Neural cell (in vitro differentiated cells): ENCODE data around the gene LRCH1. TPM values are rescaled to one million over a fixed set of nuclear protein-coding genes. Genes with fewer than 3 reads are reported as not detected.

ENCODE experiments used
- H2AFZ ChIP-seq: fragments of 200-600, 300-800 bp; sonication (generic), shearing (Covaris generic); 2 replicates; pipeline ENCODE4 v1.6.0; 2014; ENCODE audit warnings: low read depth, mild to moderate bottlenecking, antibody characterized with exemption, low read length, moderate library complexity
- H3F3A ChIP-seq: fragments of 200-600 bp; shearing (Covaris generic); 2 replicates; pipeline ENCODE4 v1.6.1; 2016; ENCODE audit warnings: mild to moderate bottlenecking, moderate library complexity, mixed read lengths, antibody characterized with exemption, low read length; ENCODE audit not compliant: insufficient read depth, poor library complexity, severe bottlenecking
- H3K27ac ChIP-seq: fragments of 200-600, 300-800 bp; sonication (generic), shearing (Covaris generic); 2 replicates; pipeline ENCODE4 v1.5.1; 2014; ENCODE audit warnings: mild to moderate bottlenecking, low read length, moderate library complexity
- H3K27me3 ChIP-seq: fragments of 300-800, 200-600 bp; sonication (generic), shearing (Covaris generic); 2 replicates; pipeline ENCODE4 v1.6.0; 2014; ENCODE audit warnings: mild to moderate bottlenecking, low read depth, low read length, moderate library complexity; ENCODE audit not compliant: insufficient read depth
- H3K36me3 ChIP-seq: fragments of 300-800, 200-600 bp; sonication (generic), shearing (Covaris generic); 2 replicates; pipeline ENCODE4 v1.5.1; 2014; ENCODE audit warnings: mild to moderate bottlenecking, antibody characterized with exemption, low read length, moderate library complexity; ENCODE audit not compliant: insufficient read depth
- H3K4me2 ChIP-seq: fragments of 300-800, 200-600 bp; sonication (generic), shearing (Covaris generic); 2 replicates; pipeline ENCODE4 v1.6.0; 2014; ENCODE audit warnings: mild to moderate bottlenecking, low read length
- H3K4me3 ChIP-seq: fragments of 300-800, 200-600 bp; sonication (generic), shearing (Covaris generic); 2 replicates; pipeline ENCODE4 v1.5.1; 2014; ENCODE audit warnings: mild to moderate bottlenecking, low read length, moderate library complexity
- H3K79me2 ChIP-seq: fragments of 200-600 bp; shearing (Covaris generic); replicated peaks from 2 replicates; pipeline ENCODE4 v1.6.0; 2014; ENCODE audit warnings: mild to moderate bottlenecking, low read length, moderate library complexity; ENCODE audit not compliant: insufficient read depth
- H3K9ac ChIP-seq: fragments of 300-800, 200-600 bp; sonication (generic), shearing (Covaris generic); 2 replicates; pipeline ENCODE4 v1.6.1; 2016; ENCODE audit warnings: mild to moderate bottlenecking, low read length, mixed read lengths
- H3K9me2 ChIP-seq: fragments of 200-600 bp; shearing (Covaris generic); 2 replicates; pipeline ENCODE4 v1.6.1; 2016; ENCODE audit warnings: mild to moderate bottlenecking, low read length, mixed read lengths; ENCODE audit not compliant: insufficient read depth
- H3K9me3 ChIP-seq: fragments of 200-600, 300-800 bp; sonication (generic), shearing (Covaris generic); 2 replicates; pipeline ENCODE4 v1.6.1; 2016; ENCODE audit warnings: mild to moderate bottlenecking, mixed run types, low read length, moderate library complexity, mixed read lengths
- H4K20me1 ChIP-seq: fragments of 200-600 bp; shearing (Covaris generic); 2 replicates; pipeline ENCODE4 v1.6.1; 2016; ENCODE audit warnings: mild to moderate bottlenecking, mixed run types; ENCODE audit not compliant: insufficient read depth
- EP300 ChIP-seq: fragments of 450-650 bp; conservative IDR thresholded peaks from 2 replicates; pipeline ENCODE4 v1.6.1; 2014; ENCODE audit warnings: antibody characterized with exemption, mild to moderate bottlenecking, moderate library complexity; ENCODE audit not compliant: poor library complexity, severe bottlenecking
- EZH2 ChIP-seq: fragments of 200-600, 300-800 bp; shearing (Covaris generic), sonication (generic); IDR thresholded peaks from 2 replicates; pipeline ENCODE4 v1.6.1; 2014; ENCODE audit warnings: antibody characterized with exemption, low read length, borderline replicate concordance, mild to moderate bottlenecking; ENCODE audit not compliant: insufficient read depth, poor library complexity, severe bottlenecking
- MXI1 ChIP-seq: fragments of 450-650 bp; conservative IDR thresholded peaks from 2 replicates; pipeline ENCODE4 v1.6.1; 2014; ENCODE audit warnings: antibody characterized with exemption, mild to moderate bottlenecking; ENCODE audit not compliant: poor library complexity, severe bottlenecking
- POLR2AphosphoS5 ChIP-seq: IDR thresholded peaks from 2 replicates; pipeline ENCODE4 v1.6.1; 2012
- RAD21 ChIP-seq: fragments of 450-650 bp; conservative IDR thresholded peaks from 2 replicates; pipeline ENCODE4 v1.6.1; 2014; ENCODE audit warnings: antibody characterized with exemption, mild to moderate bottlenecking, moderate library complexity
- SMC3 ChIP-seq: fragments of 450-650 bp; conservative IDR thresholded peaks from 2 replicates; pipeline ENCODE4 v1.6.1; 2014; ENCODE audit warnings: antibody characterized with exemption, mild to moderate bottlenecking, moderate library complexity; ENCODE audit not compliant: poor library complexity
- TAF1 ChIP-seq: IDR thresholded peaks from 2 replicates; pipeline ENCODE4 v1.6.1; 2012; ENCODE audit warnings: low read depth
- polyA plus RNA-seq: library from polyadenylated mRNA; depleted of rRNA; stranded (reverse); fragments of >200 nt; gene quantifications from 2 replicates; pipeline ENCODE4 v1.2.3, GENCODE V29; 2014
- TF ChIP-seq, protein P1 (sequence below): IDR thresholded peaks from 2 replicates; pipeline ENCODE4 v1.6.1; 2012; ENCODE audit warnings: borderline replicate concordance
- TF ChIP-seq, protein P2 (sequence below): fragments of 450-650 bp; IDR thresholded peaks from 2 replicates; pipeline ENCODE4 v1.5.1; 2014; ENCODE audit warnings: antibody characterized with exemption, mild to moderate bottlenecking, moderate library complexity; ENCODE audit not compliant: poor library complexity, severe bottlenecking

LRCH1 gene
- polyA plus RNA-seq, 1 donor from 2014 or later: 15.4 TPM

DNA sequence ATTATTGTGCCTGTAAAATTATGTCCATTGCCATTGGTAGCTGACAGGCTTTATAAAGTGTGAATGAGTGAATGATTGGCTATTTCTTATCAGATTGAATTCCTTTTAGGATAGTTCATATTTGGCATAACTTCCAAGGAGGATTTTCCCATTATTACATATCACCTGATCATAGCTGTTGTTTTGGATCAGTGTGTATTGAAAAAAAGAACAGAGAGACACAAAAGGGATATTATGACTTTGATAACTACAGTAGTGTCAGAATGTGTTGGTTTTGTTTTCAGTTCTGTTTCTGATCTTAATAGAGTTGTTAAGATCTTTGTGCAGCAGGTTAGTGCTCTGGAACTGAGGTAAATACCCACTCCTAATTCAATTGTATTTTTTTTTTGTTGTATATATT is 103.8 kb downstream of the LRCH1 start:
- Histone ChIP-seq H3K4me3 (no peak overlapping the region), H3K9me3 (no peaks in the 10 kb centered on the region), H2AFZ (no peak overlapping the region), H3K9me2 (no peaks in the 10 kb centered on the region), H3F3A (no peaks in the 10 kb centered on the region), H3K79me2 (no peaks in the 10 kb centered on the region), H3K4me2 (no peak overlapping the region), H3K27me3 (no peaks in the 10 kb centered on the region), H4K20me1 (no peaks in the 10 kb centered on the region), H3K36me3 (no peaks in the 10 kb centered on the region), H3K27ac (no peak overlapping the region), H3K9ac (no peak overlapping the region)
- TF ChIP-seq EZH2 (no peak), EP300 (no peak), SMC3 (no peak), RAD21 (no peak), TAF1 (no peak), MXI1 (no peak), POLR2AphosphoS5 (no peak)
- TF ChIP-seq, protein P1, sequence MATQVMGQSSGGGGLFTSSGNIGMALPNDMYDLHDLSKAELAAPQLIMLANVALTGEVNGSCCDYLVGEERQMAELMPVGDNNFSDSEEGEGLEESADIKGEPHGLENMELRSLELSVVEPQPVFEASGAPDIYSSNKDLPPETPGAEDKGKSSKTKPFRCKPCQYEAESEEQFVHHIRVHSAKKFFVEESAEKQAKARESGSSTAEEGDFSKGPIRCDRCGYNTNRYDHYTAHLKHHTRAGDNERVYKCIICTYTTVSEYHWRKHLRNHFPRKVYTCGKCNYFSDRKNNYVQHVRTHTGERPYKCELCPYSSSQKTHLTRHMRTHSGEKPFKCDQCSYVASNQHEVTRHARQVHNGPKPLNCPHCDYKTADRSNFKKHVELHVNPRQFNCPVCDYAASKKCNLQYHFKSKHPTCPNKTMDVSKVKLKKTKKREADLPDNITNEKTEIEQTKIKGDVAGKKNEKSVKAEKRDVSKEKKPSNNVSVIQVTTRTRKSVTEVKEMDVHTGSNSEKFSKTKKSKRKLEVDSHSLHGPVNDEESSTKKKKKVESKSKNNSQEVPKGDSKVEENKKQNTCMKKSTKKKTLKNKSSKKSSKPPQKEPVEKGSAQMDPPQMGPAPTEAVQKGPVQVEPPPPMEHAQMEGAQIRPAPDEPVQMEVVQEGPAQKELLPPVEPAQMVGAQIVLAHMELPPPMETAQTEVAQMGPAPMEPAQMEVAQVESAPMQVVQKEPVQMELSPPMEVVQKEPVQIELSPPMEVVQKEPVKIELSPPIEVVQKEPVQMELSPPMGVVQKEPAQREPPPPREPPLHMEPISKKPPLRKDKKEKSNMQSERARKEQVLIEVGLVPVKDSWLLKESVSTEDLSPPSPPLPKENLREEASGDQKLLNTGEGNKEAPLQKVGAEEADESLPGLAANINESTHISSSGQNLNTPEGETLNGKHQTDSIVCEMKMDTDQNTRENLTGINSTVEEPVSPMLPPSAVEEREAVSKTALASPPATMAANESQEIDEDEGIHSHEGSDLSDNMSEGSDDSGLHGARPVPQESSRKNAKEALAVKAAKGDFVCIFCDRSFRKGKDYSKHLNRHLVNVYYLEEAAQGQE: no peak
- TF ChIP-seq, protein P2, sequence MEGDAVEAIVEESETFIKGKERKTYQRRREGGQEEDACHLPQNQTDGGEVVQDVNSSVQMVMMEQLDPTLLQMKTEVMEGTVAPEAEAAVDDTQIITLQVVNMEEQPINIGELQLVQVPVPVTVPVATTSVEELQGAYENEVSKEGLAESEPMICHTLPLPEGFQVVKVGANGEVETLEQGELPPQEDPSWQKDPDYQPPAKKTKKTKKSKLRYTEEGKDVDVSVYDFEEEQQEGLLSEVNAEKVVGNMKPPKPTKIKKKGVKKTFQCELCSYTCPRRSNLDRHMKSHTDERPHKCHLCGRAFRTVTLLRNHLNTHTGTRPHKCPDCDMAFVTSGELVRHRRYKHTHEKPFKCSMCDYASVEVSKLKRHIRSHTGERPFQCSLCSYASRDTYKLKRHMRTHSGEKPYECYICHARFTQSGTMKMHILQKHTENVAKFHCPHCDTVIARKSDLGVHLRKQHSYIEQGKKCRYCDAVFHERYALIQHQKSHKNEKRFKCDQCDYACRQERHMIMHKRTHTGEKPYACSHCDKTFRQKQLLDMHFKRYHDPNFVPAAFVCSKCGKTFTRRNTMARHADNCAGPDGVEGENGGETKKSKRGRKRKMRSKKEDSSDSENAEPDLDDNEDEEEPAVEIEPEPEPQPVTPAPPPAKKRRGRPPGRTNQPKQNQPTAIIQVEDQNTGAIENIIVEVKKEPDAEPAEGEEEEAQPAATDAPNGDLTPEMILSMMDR: no peak

DNA sequence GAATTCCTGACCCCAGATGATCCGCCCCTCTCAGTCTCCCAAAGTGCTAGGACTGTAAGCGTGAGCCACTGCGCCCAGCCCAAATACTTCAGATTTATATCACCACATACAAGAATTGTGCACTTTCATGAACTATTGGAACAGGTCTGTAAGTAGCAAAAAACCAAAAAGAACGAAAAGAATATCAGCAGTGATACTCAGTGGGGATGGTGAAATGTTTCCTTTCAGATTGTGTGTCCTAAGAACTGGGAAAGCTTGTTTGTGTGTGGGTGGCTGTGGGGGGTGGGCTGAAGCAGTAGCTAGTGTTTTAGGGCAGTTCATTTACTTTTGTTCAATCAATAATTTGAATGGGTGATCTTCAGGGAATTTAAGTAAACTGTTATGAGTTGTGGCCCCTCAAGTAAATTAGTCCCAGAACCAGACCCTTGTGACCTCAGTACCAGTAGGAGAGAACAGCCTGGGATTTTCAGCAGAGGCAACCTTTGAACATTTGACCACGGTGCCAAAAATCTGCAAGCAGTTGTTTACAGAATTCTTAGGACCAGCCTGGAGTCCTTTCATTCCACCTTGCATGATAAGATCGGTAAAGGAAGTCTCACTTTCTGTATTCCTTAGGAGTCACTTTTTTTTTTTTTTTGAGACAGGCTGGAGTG is 106.6 kb downstream of the LRCH1 start:
- no peak overlapping the region for H2AFZ ChIP-seq
- no peaks in the 10 kb centered on the region for H3K79me2 ChIP-seq
- no peak overlapping the region for H3K4me2 ChIP-seq
- no peaks in the 10 kb centered on the region for H3K9me3 ChIP-seq
- no peaks in the 10 kb centered on the region for H3F3A ChIP-seq
- H3K36me3 ChIP-seq: no peaks in the 10 kb centered on the region
- no peaks in the 10 kb centered on the region for H4K20me1 ChIP-seq
- H3K9me2 ChIP-seq: no peaks in the 10 kb centered on the region
- TF ChIP-seq, protein P1: no peak
- TF ChIP-seq EP300 (no peak), EZH2 (no peak), TAF1 (no peak), POLR2AphosphoS5 (no peak), SMC3 (no peak), RAD21 (no peak), MXI1 (no peak)
- TF ChIP-seq, protein P2: no peak
- H3K4me3 ChIP-seq: no peak overlapping the region
- H3K27me3 ChIP-seq: no peaks in the 10 kb centered on the region
- no peak overlapping the region for H3K27ac ChIP-seq
- no peak overlapping the region for H3K9ac ChIP-seq
